ENCODE measurements around the gene NSMF. TPM values are rescaled to one million over a fixed set of nuclear protein-coding genes. Genes with fewer than 3 reads are reported as not detected.
A peak's percentile ranks its signal among the peaks of the same experiment; 100 is the strongest.
"Not testable (repeated sequence)": the region's sequence is repeated elsewhere in the genome, so short reads cannot be mapped to it uniquely, and the experiment has no call there.

The NSMF gene
- total and polyA plus RNA-seq, 8 donors, result 29.5 to 46.5 (median 36.3) TPM

GRCh38 chr9:137411645-137412380, 47.3 kb downstream of the NSMF start:
- H3K27me3 ChIP-seq, result peaks cover 0 to 27% of the 10 kb centered on the region in 2 donors
- H3K4me1 ChIP-seq, result peaks cover 13 to 38% of the 10 kb centered on the region in 2 donors
- DNase-seq (peak in 2 of 4 donors; percentile 81 to 90), ATAC-seq (peak; percentile 71)
- peak overlapping the region; percentile 78 to 83 for H3K27ac ChIP-seq
- no peak for TF ChIP-seq CTCF (IDR thresholded peaks at IDR 0.05)
- no peaks in the 10 kb centered on the region for H3K9me3 ChIP-seq
- no peaks in the 10 kb centered on the region for H3K36me3 ChIP-seq
- intact Hi-C loops (cut with DNase I), result no loop called here
- peak overlapping the region in 1 of 2 donors; percentile 10 for H3K4me3 ChIP-seq

GRCh38 chr9:137411260-137411644, 47.9 kb downstream of the NSMF start:
- H3K9me3 ChIP-seq, result no peaks in the 10 kb centered on the region
- peak overlapping the region in 1 of 2 donors; percentile 10 for H3K4me3 ChIP-seq
- no peaks in the 10 kb centered on the region for H3K36me3 ChIP-seq
- ATAC-seq (no peak), DNase-seq (peak in 1 of 4 donors; percentile 75)
- peak overlapping the region; percentile 7 to 54 for H3K27ac ChIP-seq
- no peak for TF ChIP-seq CTCF (IDR thresholded peaks at IDR 0.05)
- intact Hi-C loops (cut with DNase I), result no loop called here
- peaks cover 17 to 43% of the 10 kb centered on the region in 2 donors for H3K4me1 ChIP-seq
- H3K27me3 ChIP-seq, result peaks cover 0 to 33% of the 10 kb centered on the region in 2 donors

GRCh38 chr9:137410891-137411249, 48.3 kb downstream of the NSMF start:
- intact Hi-C loops (cut with DNase I), result no loop called here
- Histone ChIP-seq H3K36me3 (no peaks in the 10 kb centered on the region), H3K27ac (peak overlapping the region; percentile 7 to 54), H3K4me3 (peak overlapping the region in 1 of 2 donors; percentile 10), H3K27me3 (peaks cover 0 to 36% of the 10 kb centered on the region in 2 donors), H3K4me1 (peaks cover 17 to 46% of the 10 kb centered on the region in 2 donors), H3K9me3 (no peaks in the 10 kb centered on the region)
- no peak for TF ChIP-seq CTCF (IDR thresholded peaks at IDR 0.05)
- ATAC-seq (no peak), DNase-seq (peak in 1 of 4 donors; percentile 55)

- intact Hi-C loops (cut with DNase I); H3K9me3 ChIP-seq; H3K36me3 ChIP-seq; H3K4me3 ChIP-seq; ATAC-seq: not testable (repeated sequence)
- H3K27me3 ChIP-seq, result peaks cover 0 to 38% of the 10 kb centered on the region in 2 donors
- peak in 1 of 4 donors; percentile 49 for DNase-seq
- H3K4me1 ChIP-seq, result peaks cover 17 to 49% of the 10 kb centered on the region in 2 donors
- peak overlapping the region in 1 of 2 donors; percentile 54 for H3K27ac ChIP-seq
Observed at GRCh38 chr9:137410236-137410890, 48.8 kb downstream of the NSMF start.

GRCh38 chr9:137409515-137409914, 49.6 kb downstream of the NSMF start:
- Histone ChIP-seq H3K4me3 (no peak overlapping the region), H3K27ac (no peak overlapping the region), H3K36me3 (no peaks in the 10 kb centered on the region), H3K9me3 (no peaks in the 10 kb centered on the region), H3K4me1 (peaks cover 17 to 51% of the 10 kb centered on the region in 2 donors), H3K27me3 (peaks cover 0 to 38% of the 10 kb centered on the region in 2 donors)
- DNase-seq (no peak), ATAC-seq (no peak)
- intact Hi-C loops (cut with DNase I), result loop anchor here in 1 of 2 donors (10.0 kb wide), 1 partner anchor 105 kb away; the partner anchor contains the start of gene NRARP
- no peak for TF ChIP-seq CTCF (IDR thresholded peaks at IDR 0.05)
